ENCODE results near the gene OVCA2.

Gene OVCA2

GRCh38 chr17:2065949-2066400 lies 24.2 kb downstream of the OVCA2 start:
- DNase-seq (ENCODE audit: low read depth in 2 of 2): no peak
- H3K4me3 ChIP-seq (replicated peaks in 1 of 2; ENCODE audit: low read depth in 2 of 2, low read length in 2 of 2): no peak overlapping the region
- no peak for TF ChIP-seq CTCF (IDR thresholded peaks at IDR 0.05; ENCODE audit: low read depth, low read length)

- H3K4me3 ChIP-seq (replicated peaks in 1 of 2; ENCODE audit: low read depth in 2 of 2, low read length in 2 of 2): no peak overlapping the region
- DNase-seq (ENCODE audit: low read depth in 2 of 2): peak; percentile 22 to 48
- no peak for TF ChIP-seq CTCF (IDR thresholded peaks at IDR 0.05; ENCODE audit: low read depth, low read length)
These were observed 25.3 kb downstream of the OVCA2 start for GRCh38 chr17:2067048-2067561.

GRCh38 chr17:2067608-2068024 lies 25.8 kb downstream of the OVCA2 start:
- no peak overlapping the region for H3K4me3 ChIP-seq (replicated peaks in 1 of 2; ENCODE audit: low read depth in 2 of 2, low read length in 2 of 2)
- DNase-seq (ENCODE audit: low read depth in 2 of 2): peak; percentile 82 to 86
- no peak for TF ChIP-seq CTCF (IDR thresholded peaks at IDR 0.05; ENCODE audit: low read depth, low read length)

- TF ChIP-seq CTCF (IDR thresholded peaks at IDR 0.05; ENCODE audit: low read depth, low read length): peak; percentile 23
- no peak overlapping the region for H3K4me3 ChIP-seq (replicated peaks in 1 of 2; ENCODE audit: low read depth in 2 of 2, low read length in 2 of 2)
- DNase-seq (ENCODE audit: low read depth in 2 of 2): peak; percentile 73 to 86
These were observed 26.3 kb downstream of the OVCA2 start for GRCh38 chr17:2068031-2068518.

- peak; percentile 29 to 81 for DNase-seq (ENCODE audit: low read depth in 2 of 2)
- TF ChIP-seq CTCF (IDR thresholded peaks at IDR 0.05; ENCODE audit: low read depth, low read length): no peak
- H3K4me3 ChIP-seq (replicated peaks in 1 of 2; ENCODE audit: low read depth in 2 of 2, low read length in 2 of 2): no peak overlapping the region
These were observed 26.8 kb downstream of the OVCA2 start for GRCh38 chr17:2068519-2069051.

- no peak for TF ChIP-seq CTCF (IDR thresholded peaks at IDR 0.05; ENCODE audit: low read depth, low read length)
- no peak for DNase-seq (ENCODE audit: low read depth in 2 of 2)
- H3K4me3 ChIP-seq (replicated peaks in 1 of 2; ENCODE audit: low read depth in 2 of 2, low read length in 2 of 2): no peak overlapping the region
These were observed 28.6 kb downstream of the OVCA2 start for GRCh38 chr17:2070241-2071023.
